Panc1 (cell line): ENCODE data around the gene ELOVL4. TPM values are rescaled to one million over a fixed set of nuclear protein-coding genes. Genes with fewer than 3 reads are reported as not detected.
A peak's percentile ranks its signal among the peaks of the same experiment; 100 is the strongest.

ENCODE experiments used
- ATAC-seq: fragments of 200-7000 bp; cut with Tn5 transposase; 2 replicates; pipeline ENCODE4 v1.9.1; 2020; ENCODE audit warnings: mild to moderate bottlenecking, moderate library complexity
- BruUV-seq: library from RNA; stranded (reverse); fragments of 400-500 nt; replicated peaks from 2 replicates; lab custom pipeline; 2021; lab: Mats Ljungman, UMichigan
- CTCF ChIA-PET: fragments of 300-600 bp; sonication (Branson Sonifier 250); formaldehyde crosslinking; loops from one replicate; lab custom pipeline; 2022; ENCODE audit warnings: antibody characterized with exemption; lab: Charles Lee
- POLR2A ChIA-PET: fragments of 300-600 bp; sonication (Branson Sonifier 250); formaldehyde crosslinking; loops from one replicate; lab custom pipeline; 2022; ENCODE audit warnings: antibody characterized with exemption; lab: Charles Lee
- DNase-seq: peaks from one replicate; pipeline ENCODE4 v3.0.0-alpha.2; 2010; ENCODE audit warnings: low read depth, low spot score
- H3K27ac ChIP-seq: 2 replicates; pipeline ENCODE4 v1.5.1; 2011; ENCODE audit warnings: mild to moderate bottlenecking, low read length, inconsistent platforms
- H3K27me3 ChIP-seq: fragments of 200-500 bp; sonication (Bioruptor generic); 2 replicates; pipeline ENCODE4 v1.6.0; 2014; ENCODE audit warnings: low read length, inconsistent platforms; ENCODE audit not compliant: control insufficient read depth, insufficient read depth
- H3K36me3 ChIP-seq: fragments of 200-500 bp; sonication (Bioruptor generic); 2 replicates; pipeline ENCODE4 v1.5.1; 2014; ENCODE audit warnings: inconsistent platforms, mild to moderate bottlenecking, low read length, moderate library complexity; ENCODE audit not compliant: control insufficient read depth, insufficient read depth
- H3K4me1 ChIP-seq: 2 replicates; pipeline ENCODE4 v1.5.1; 2011; ENCODE audit warnings: inconsistent platforms, mild to moderate bottlenecking, low read length, moderate library complexity; ENCODE audit not compliant: control insufficient read depth, insufficient read depth
- H3K4me3 ChIP-seq, 2 experiments: 2 replicates each; pipeline ENCODE4 v1.5.1; 2011 to 2012; ENCODE audit warnings: low read depth in 2 of 2, low read length in 2 of 2, mild to moderate bottlenecking in 2 of 2, inconsistent platforms in 1 of 2, moderate library complexity in 1 of 2
- H3K9me3 ChIP-seq: fragments of 200-500 bp; sonication (Bioruptor generic); 2 replicates; pipeline ENCODE4 v1.5.1; 2014; ENCODE audit warnings: low read depth, mild to moderate bottlenecking, inconsistent platforms, low read length, moderate library complexity; ENCODE audit not compliant: control insufficient read depth, insufficient read depth
- CTCF ChIP-seq: fragments of 450-650 bp; IDR thresholded peaks from 2 replicates; pipeline ENCODE4 v1.5.1; 2017; ENCODE audit warnings: mild to moderate bottlenecking
- POLR2AphosphoS5 ChIP-seq: IDR thresholded peaks from 2 replicates; pipeline ENCODE4 v1.6.1; 2012; ENCODE audit warnings: mild to moderate bottlenecking, low read depth, low read length, moderate library complexity
- SIN3A ChIP-seq: IDR thresholded peaks from 2 replicates; pipeline ENCODE4 v1.6.1; 2012; ENCODE audit warnings: low read depth, mild to moderate bottlenecking, low read length, moderate library complexity, borderline replicate concordance; ENCODE audit not compliant: insufficient read depth
- TCF7L2 ChIP-seq: IDR thresholded peaks from 2 replicates; pipeline ENCODE4 v1.6.1; 2011; ENCODE audit warnings: mild to moderate bottlenecking, low read depth, low read length, inconsistent platforms
- in situ Hi-C: cut with HindIII; loops from 2 replicates; pipeline ENCODE4 v1.10.0; 2016; ENCODE audit warnings: low sequenced_read_pairs, low pct_unique_long_range_greater_than_20kb
- intact Hi-C: fragments of 100-400 bp; cut with micrococcal nuclease; formaldehyde crosslinking; loops from one replicate; pipeline ENCODE4 v1.10.0; 2022; ENCODE audit not compliant: unreplicated experiment
- total RNA-seq: library from RNA; stranded (reverse); gene quantifications from one replicate; pipeline ENCODE4 v1.2.1, GENCODE V29; 2021; ENCODE audit not compliant: unreplicated experiment
- TF ChIP-seq, protein P1 (sequence below), 2 experiments: IDR thresholded peaks; 2 replicates each; pipeline ENCODE4 v1.6.1; 2011 to 2012; ENCODE audit warnings: low read depth in 2 of 2, control low read depth in 1 of 2, low read length in 1 of 2, mild to moderate bottlenecking in 1 of 2, moderate library complexity in 1 of 2; ENCODE audit not compliant: insufficient read depth in 1 of 2

Gene ELOVL4
- total RNA-seq, 1 experiment from 2014 or later: 0.41 TPM

DNA sequence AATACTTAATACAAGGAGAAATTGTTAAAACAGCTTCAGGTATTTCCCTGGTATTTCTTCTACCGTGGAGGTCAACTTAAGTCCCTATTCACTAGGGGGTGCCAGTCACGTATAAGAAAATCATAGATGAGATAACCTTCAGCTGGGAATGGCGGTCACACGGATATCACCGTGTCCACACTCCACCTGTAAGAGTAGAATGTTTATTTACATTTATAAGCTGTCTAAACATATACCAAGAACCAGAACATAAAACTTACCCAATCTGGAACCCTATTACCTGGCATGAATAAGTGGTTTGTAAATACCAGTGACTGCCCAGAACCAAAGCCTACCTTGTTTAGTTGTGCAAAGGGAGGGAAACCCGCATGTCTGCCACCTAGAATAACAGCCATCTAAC lies 1.9 kb upstream of the ELOVL4 start:
- intact Hi-C loops: loop anchor here (1.0 kb wide), 1 partner anchor 145 kb away; no protein-coding TSS in a partner anchor
- Histone ChIP-seq H3K4me3 (no peak overlapping the region), H3K36me3 (no peaks in the 10 kb centered on the region), H3K9me3 (no peaks in the 10 kb centered on the region), H3K27ac (no peak overlapping the region), H3K27me3 (peaks cover 12% of the 10 kb centered on the region; the same call in 1 of the 2 replicates), H3K4me1 (no peaks in the 10 kb centered on the region)
- in situ Hi-C loops: no loop called here
- ChIA-PET POLR2A (no interaction called here), CTCF (interaction anchor here (0.5 to 0.6 kb wide), 2 partner anchors 55 to 416 kb away, joined by 3 to 4 read pairs; no protein-coding TSS in a partner anchor)
- BruUV-seq: no TSS peak
- TF ChIP-seq SIN3A (no peak), CTCF (peak; percentile 73)
- TF ChIP-seq, protein P1, sequence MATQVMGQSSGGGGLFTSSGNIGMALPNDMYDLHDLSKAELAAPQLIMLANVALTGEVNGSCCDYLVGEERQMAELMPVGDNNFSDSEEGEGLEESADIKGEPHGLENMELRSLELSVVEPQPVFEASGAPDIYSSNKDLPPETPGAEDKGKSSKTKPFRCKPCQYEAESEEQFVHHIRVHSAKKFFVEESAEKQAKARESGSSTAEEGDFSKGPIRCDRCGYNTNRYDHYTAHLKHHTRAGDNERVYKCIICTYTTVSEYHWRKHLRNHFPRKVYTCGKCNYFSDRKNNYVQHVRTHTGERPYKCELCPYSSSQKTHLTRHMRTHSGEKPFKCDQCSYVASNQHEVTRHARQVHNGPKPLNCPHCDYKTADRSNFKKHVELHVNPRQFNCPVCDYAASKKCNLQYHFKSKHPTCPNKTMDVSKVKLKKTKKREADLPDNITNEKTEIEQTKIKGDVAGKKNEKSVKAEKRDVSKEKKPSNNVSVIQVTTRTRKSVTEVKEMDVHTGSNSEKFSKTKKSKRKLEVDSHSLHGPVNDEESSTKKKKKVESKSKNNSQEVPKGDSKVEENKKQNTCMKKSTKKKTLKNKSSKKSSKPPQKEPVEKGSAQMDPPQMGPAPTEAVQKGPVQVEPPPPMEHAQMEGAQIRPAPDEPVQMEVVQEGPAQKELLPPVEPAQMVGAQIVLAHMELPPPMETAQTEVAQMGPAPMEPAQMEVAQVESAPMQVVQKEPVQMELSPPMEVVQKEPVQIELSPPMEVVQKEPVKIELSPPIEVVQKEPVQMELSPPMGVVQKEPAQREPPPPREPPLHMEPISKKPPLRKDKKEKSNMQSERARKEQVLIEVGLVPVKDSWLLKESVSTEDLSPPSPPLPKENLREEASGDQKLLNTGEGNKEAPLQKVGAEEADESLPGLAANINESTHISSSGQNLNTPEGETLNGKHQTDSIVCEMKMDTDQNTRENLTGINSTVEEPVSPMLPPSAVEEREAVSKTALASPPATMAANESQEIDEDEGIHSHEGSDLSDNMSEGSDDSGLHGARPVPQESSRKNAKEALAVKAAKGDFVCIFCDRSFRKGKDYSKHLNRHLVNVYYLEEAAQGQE (IDR thresholded peaks at IDR 0.05; ENCODE audit: insufficient read depth in 1 of 2, low read depth in 2 of 2, low read length in 1 of 2): no peak
- peak; percentile 20 for DNase-seq
- ATAC-seq: peak; percentile 77

- no TSS peak for BruUV-seq
- no peaks in the 10 kb centered on the region for H3K9me3 ChIP-seq
- POLR2A ChIA-PET: no interaction called here
- H3K27me3 ChIP-seq: peaks cover 12% of the 10 kb centered on the region; the same call in 1 of the 2 replicates
- H3K27ac ChIP-seq: no peak overlapping the region
- CTCF ChIA-PET: no interaction called here
- TF ChIP-seq POLR2AphosphoS5: no peak
- no peak for TF ChIP-seq TCF7L2
- TF ChIP-seq, protein P1 (IDR thresholded peaks at IDR 0.05; ENCODE audit: insufficient read depth in 1 of 2, low read depth in 2 of 2, low read length in 1 of 2): no peak
- TF ChIP-seq CTCF: peak; percentile 36; the same call in 1 of the 2 replicates
- no peak for TF ChIP-seq SIN3A
- H3K4me1 ChIP-seq: no peaks in the 10 kb centered on the region
- in situ Hi-C loops: no loop called here
- intact Hi-C loops: no loop called here
- no peaks in the 10 kb centered on the region for H3K36me3 ChIP-seq
- H3K4me3 ChIP-seq: peak overlapping the region in 1 of 2 experiments; percentile 40; a peak in 2 of 4 replicates
- DNase-seq (no peak), ATAC-seq (no peak)
These were observed 822 bp downstream of the ELOVL4 start for GRCh38 chr6:79946272-79947190.
